Thyroid gland (tissue), 4 donors: ENCODE measurements around the gene MRPL21. TPM values are rescaled to one million over a fixed set of nuclear protein-coding genes. Genes with fewer than 3 reads are reported as not detected.
A peak's percentile ranks its signal among the peaks of the same experiment; 100 is the strongest.
"Not testable (repeated sequence)": the region's sequence is repeated elsewhere in the genome, so short reads cannot be mapped to it uniquely, and the experiment has no call there.

ENCODE experiments used
- DNase-seq, 2 donors: peaks; one replicate each; pipeline ENCODE4 v3.0.0-alpha.2; 2019
- H3K27ac ChIP-seq, 3 donors: fragments of 200-600 bp; sonication (generic); 1 replicate in 2 of 3; 2 replicates in 1 of 3; pipeline ENCODE4 v1.5.1; 2016 to 2019; ENCODE audit warnings: mild to moderate bottlenecking in 1 of 3, moderate library complexity in 1 of 3
- H3K27me3 ChIP-seq: fragments of 200-600 bp; sonication (generic); one replicate; pipeline ENCODE4 v1.5.1; 2019
- H3K36me3 ChIP-seq, 2 donors: fragments of 200-600 bp; sonication (generic); one replicate each; pipeline ENCODE4 v1.5.1; 2016 to 2019
- H3K4me1 ChIP-seq, 2 donors: fragments of 200-600 bp; sonication (generic); one replicate each; pipeline ENCODE4 v1.5.1; 2017 to 2019
- H3K4me3 ChIP-seq, 3 donors: fragments of 200-600 bp; sonication (generic); replicated peaks in 1 of 3; 1 replicate in 2 of 3; 2 replicates in 1 of 3; pipeline ENCODE4 v1.5.1; 2016; ENCODE audit warnings: mild to moderate bottlenecking in 1 of 3
- H3K9me3 ChIP-seq: fragments of 200-600 bp; sonication (generic); one replicate; pipeline ENCODE4 v1.5.1; 2017
- POLR2A ChIP-seq, 2 donors: fragments of 450-650 bp; IDR thresholded peaks; one replicate each; pipeline ENCODE4 v1.6.1; 2017; ENCODE audit warnings: antibody characterized with exemption in 2 of 2, mild to moderate bottlenecking in 2 of 2, moderate library complexity in 1 of 2
- WGBS, 2 donors: methylation state at CpG; one replicate each; pipeline ENCODE4 v1.1.5; 2017; 5-methylcytosine and 5-hydroxymethylcytosine counted together
- intact Hi-C: fragments of 100-400 bp; cut with DNase I; formaldehyde crosslinking; loops from one replicate; pipeline ENCODE4 v1.15.1; 2023
- total RNA-seq, 4 donors: library from RNA; depleted of rRNA; stranded (reverse); fragments of >200 nt; gene quantifications; one replicate each; pipeline ENCODE4 v1.2.3, GENCODE V29; 2016
- TF ChIP-seq, protein P1 (sequence below), 6 experiments: fragments of 200-600 bp in 3 of 6; fragments of 450-650 bp in 3 of 6; sonication (generic) in 3 of 6; IDR thresholded peaks; one replicate each; pipeline ENCODE4 v1.5.1; 2016 to 2019; ENCODE audit warnings: antibody characterized with exemption in 6 of 6, mild to moderate bottlenecking in 2 of 6, inconsistent platforms in 1 of 6, moderate library complexity in 1 of 6

MRPL21 gene
- total RNA-seq, 4 donors from 2014 or later: 24.0 to 86.6 (median 65.6) TPM

GRCh38 chr11:68891351-68891948 is 12.2 kb downstream of the MRPL21 start:
- intact Hi-C loops: no loop called here
- peaks cover 35 to 37% of the 10 kb centered on the region in 2 donors for H3K36me3 ChIP-seq

GRCh38 chr11:68890490-68891231 is 13.0 kb downstream of the MRPL21 start:
- H3K4me1 ChIP-seq: peaks cover 15 to 20% of the 10 kb centered on the region in 2 donors
- H3K9me3 ChIP-seq: no peaks in the 10 kb centered on the region
- 54 to 72% methylated on average over 14 to 17 of the region's 17 CpGs for WGBS, 2 donors
- H3K36me3 ChIP-seq: peaks cover 27 to 30% of the 10 kb centered on the region in 2 donors
- intact Hi-C loops: no loop called here
- TF ChIP-seq POLR2A (IDR thresholded peaks at IDR 0.05): peak in 1 of 2 donors; percentile 24
- TF ChIP-seq, protein P1, sequence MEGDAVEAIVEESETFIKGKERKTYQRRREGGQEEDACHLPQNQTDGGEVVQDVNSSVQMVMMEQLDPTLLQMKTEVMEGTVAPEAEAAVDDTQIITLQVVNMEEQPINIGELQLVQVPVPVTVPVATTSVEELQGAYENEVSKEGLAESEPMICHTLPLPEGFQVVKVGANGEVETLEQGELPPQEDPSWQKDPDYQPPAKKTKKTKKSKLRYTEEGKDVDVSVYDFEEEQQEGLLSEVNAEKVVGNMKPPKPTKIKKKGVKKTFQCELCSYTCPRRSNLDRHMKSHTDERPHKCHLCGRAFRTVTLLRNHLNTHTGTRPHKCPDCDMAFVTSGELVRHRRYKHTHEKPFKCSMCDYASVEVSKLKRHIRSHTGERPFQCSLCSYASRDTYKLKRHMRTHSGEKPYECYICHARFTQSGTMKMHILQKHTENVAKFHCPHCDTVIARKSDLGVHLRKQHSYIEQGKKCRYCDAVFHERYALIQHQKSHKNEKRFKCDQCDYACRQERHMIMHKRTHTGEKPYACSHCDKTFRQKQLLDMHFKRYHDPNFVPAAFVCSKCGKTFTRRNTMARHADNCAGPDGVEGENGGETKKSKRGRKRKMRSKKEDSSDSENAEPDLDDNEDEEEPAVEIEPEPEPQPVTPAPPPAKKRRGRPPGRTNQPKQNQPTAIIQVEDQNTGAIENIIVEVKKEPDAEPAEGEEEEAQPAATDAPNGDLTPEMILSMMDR (IDR thresholded peaks at IDR 0.05): no peak
- no peak overlapping the region for H3K4me3 ChIP-seq
- DNase-seq: peak; percentile 62 to 86
- H3K27ac ChIP-seq: peak overlapping the region; percentile 65 to 87 (median 80)
- no peaks in the 10 kb centered on the region for H3K27me3 ChIP-seq

More at GRCh38 chr11:68891351-68891948, 12.2 kb downstream of the MRPL21 start:
- TF ChIP-seq, protein P1 (IDR thresholded peaks at IDR 0.05): no peak
- no peak for TF ChIP-seq POLR2A (IDR thresholded peaks at IDR 0.05)
- H3K27me3 ChIP-seq: no peaks in the 10 kb centered on the region
- H3K9me3 ChIP-seq: no peaks in the 10 kb centered on the region
- peaks cover 15 to 20% of the 10 kb centered on the region in 2 donors for H3K4me1 ChIP-seq
- 61 to 79% methylated on average over 8 to 14 of the region's 17 CpGs for WGBS, 2 donors
- H3K27ac ChIP-seq: peak overlapping the region; percentile 39 to 80 (median 75)
- DNase-seq: peak in 1 of 2 donors; percentile 43
- H3K4me3 ChIP-seq: no peak overlapping the region

DNA sequence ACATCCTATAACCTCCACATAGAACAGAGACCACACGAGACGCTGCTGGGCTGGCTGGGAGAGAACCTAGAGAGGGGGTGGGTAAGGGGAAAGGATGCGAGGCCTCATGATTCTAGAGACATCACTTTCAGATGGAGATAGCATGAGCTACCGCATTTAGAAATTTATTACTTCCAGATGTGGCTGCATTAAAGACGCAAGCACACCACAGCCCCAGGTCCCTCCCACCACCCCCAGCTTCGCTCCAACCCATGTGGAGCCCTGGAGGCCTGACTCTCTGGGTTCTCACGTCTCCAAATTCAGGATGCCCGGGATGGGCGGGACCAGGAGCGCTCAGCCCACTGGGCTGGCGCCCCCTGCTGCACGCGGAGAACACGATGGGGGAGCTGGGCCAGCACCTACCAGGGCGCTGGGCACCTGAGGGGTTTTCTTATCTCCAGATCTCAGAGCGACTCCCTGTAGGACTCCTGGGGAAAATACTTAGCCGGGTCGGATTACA is 13.6 kb downstream of the MRPL21 start:
- Histone ChIP-seq H3K4me1 (peaks cover 15 to 20% of the 10 kb centered on the region in 2 donors), H3K36me3 (peaks cover 23 to 24% of the 10 kb centered on the region in 2 donors), H3K27me3 (no peaks in the 10 kb centered on the region), H3K27ac (peak overlapping the region; percentile 65 to 87 (median 80)), H3K4me3 (no peak overlapping the region), H3K9me3 (no peaks in the 10 kb centered on the region)
- intact Hi-C loops: no loop called here
- TF ChIP-seq POLR2A (IDR thresholded peaks at IDR 0.05): no peak
- TF ChIP-seq, protein P1 (IDR thresholded peaks at IDR 0.05): peak in 2 of 6 experiments; percentile 13 to 33
- peak; percentile 11 to 22 for DNase-seq
- WGBS, 2 donors: 56 to 65% methylated on average over 18 of the region's 18 CpGs

- WGBS, 2 donors: 92 to 94% methylated on average over 15 of the region's 15 CpGs
These were observed 18.8 kb downstream of the MRPL21 start for GRCh38 chr11:68884827-68885226.

DNA sequence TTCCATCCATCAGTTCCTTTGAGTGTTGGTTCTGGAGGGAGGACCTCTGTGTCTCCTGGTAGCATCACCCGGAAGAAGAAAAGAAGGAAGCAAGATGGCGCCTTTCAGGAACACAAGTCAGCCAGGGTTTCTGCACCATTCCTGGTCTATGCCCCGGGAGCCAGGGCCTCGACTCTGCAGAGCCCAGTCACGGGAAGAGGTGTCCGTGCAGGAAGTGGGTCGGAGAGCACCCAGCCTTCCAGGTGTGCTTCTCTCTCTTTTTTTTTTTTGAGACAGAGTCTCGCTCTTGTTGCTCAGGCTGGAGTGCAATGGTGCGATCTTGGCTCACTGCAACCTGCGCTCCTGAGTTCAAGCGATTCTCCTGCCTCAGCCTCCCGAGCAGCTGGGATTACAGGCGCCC is 21.2 kb downstream of the MRPL21 start:
- no peaks in the 10 kb centered on the region for H3K36me3 ChIP-seq
- 89 to 93% methylated on average over 13 of the region's 13 CpGs for WGBS, 2 donors
- intact Hi-C loops: no loop called here
- no peaks in the 10 kb centered on the region for H3K4me1 ChIP-seq
- TF ChIP-seq, protein P1 (IDR thresholded peaks at IDR 0.05): no peak
- TF ChIP-seq POLR2A (IDR thresholded peaks at IDR 0.05): no peak
- DNase-seq: no peak
- H3K27ac ChIP-seq: no peak overlapping the region
- H3K4me3 ChIP-seq: no peak overlapping the region
- H3K9me3 ChIP-seq: no peaks in the 10 kb centered on the region
- H3K27me3 ChIP-seq: no peaks in the 10 kb centered on the region

More at GRCh38 chr11:68884827-68885226, 18.8 kb downstream of the MRPL21 start:
- H3K4me1 ChIP-seq, intact Hi-C loops, H3K27me3 ChIP-seq, DNase-seq, H3K4me3 ChIP-seq, H3K27ac ChIP-seq, H3K36me3 ChIP-seq, H3K9me3 ChIP-seq: not testable (repeated sequence)
